OCI-LY7 (cell line): ENCODE data around the gene GPRIN1. TPM values are rescaled to one million over a fixed set of nuclear protein-coding genes. Genes with fewer than 3 reads are reported as not detected.

ENCODE experiments used
- BruUV-seq: library from RNA; stranded (reverse); fragments of 400-500 nt; replicated peaks from 2 replicates; lab custom pipeline; 2021; lab: Mats Ljungman, UMichigan
- CTCF ChIA-PET: fragments of 300-600 bp; sonication (Branson Sonifier 250); formaldehyde crosslinking; loops from one replicate; lab custom pipeline; 2022; ENCODE audit warnings: antibody characterized with exemption; ENCODE audit not compliant: unreplicated experiment; lab: Charles Lee
- POLR2A ChIA-PET: fragments of 300-600 bp; sonication (Branson Sonifier 250); formaldehyde crosslinking; loops from one replicate; lab custom pipeline; 2022; ENCODE audit warnings: antibody characterized with exemption; lab: Charles Lee
- DNase-seq: peaks from one replicate; pipeline ENCODE4 v3.0.0-alpha.2; 2015; ENCODE audit warnings: low spot score
- H2AFZ ChIP-seq: fragments of 200-600 bp; sonication (generic), shearing (Covaris generic); 2 replicates; pipeline ENCODE4 v1.6.1; 2014; ENCODE audit warnings: mild to moderate bottlenecking, antibody characterized with exemption, low read length, moderate library complexity
- H3K27ac ChIP-seq: fragments of 200-600 bp; sonication (generic); 2 replicates; pipeline ENCODE4 v1.5.1; 2014; ENCODE audit warnings: mixed run types, low read depth, mild to moderate bottlenecking, moderate library complexity, low read length, inconsistent platforms; ENCODE audit not compliant: poor library complexity, severe bottlenecking
- H3K36me3 ChIP-seq: fragments of 200-600 bp; sonication (generic); 2 replicates; pipeline ENCODE4 v1.6.1; 2014; ENCODE audit warnings: mild to moderate bottlenecking, antibody characterized with exemption, low read length, moderate library complexity, mixed read lengths; ENCODE audit not compliant: insufficient read depth
- H3K4me1 ChIP-seq: fragments of 200-600 bp; sonication (generic); 2 replicates; pipeline ENCODE4 v1.5.1; 2014; ENCODE audit warnings: mild to moderate bottlenecking, low read length; ENCODE audit not compliant: insufficient read depth, poor library complexity, severe bottlenecking
- H3K4me2 ChIP-seq: fragments of 200-600 bp; sonication (generic); 2 replicates; pipeline ENCODE4 v1.6.1; 2014; ENCODE audit warnings: mild to moderate bottlenecking, low read length
- H3K4me3 ChIP-seq: fragments of 200-600 bp; sonication (generic); 2 replicates; pipeline ENCODE4 v1.5.1; 2014; ENCODE audit warnings: mild to moderate bottlenecking, low read depth, low read length; ENCODE audit not compliant: poor library complexity, severe bottlenecking
- H3K79me2 ChIP-seq: fragments of 200-600 bp; sonication (generic); 2 replicates; pipeline ENCODE4 v1.6.1; 2016; ENCODE audit warnings: low read depth, mild to moderate bottlenecking, low read length, moderate library complexity, mixed read lengths; ENCODE audit not compliant: insufficient read depth
- H3K9me2 ChIP-seq: fragments of 200-600 bp; sonication (generic); 2 replicates; pipeline ENCODE4 v1.6.1; 2016; ENCODE audit warnings: mild to moderate bottlenecking, low read length, mixed read lengths; ENCODE audit not compliant: insufficient read depth
- H3K9me3 ChIP-seq: fragments of 200-600 bp; sonication (generic); 2 replicates; pipeline ENCODE4 v1.6.1; 2014; ENCODE audit warnings: mild to moderate bottlenecking, mixed run types, low read length, mixed read lengths
- H4K20me1 ChIP-seq: fragments of 200-600 bp; sonication (generic); 2 replicates; pipeline ENCODE4 v1.6.1; 2014; ENCODE audit warnings: mild to moderate bottlenecking, antibody characterized with exemption, low read length, moderate library complexity, mixed read lengths; ENCODE audit not compliant: insufficient read depth
- EZH2phosphoT487 ChIP-seq: fragments of 200-600 bp; sonication (generic); IDR thresholded peaks from 2 replicates; pipeline ENCODE4 v1.6.1; 2018; ENCODE audit warnings: low read depth, borderline replicate concordance, mild to moderate bottlenecking, mixed run types, antibody characterized with exemption, low read length, moderate library complexity, mixed read lengths
- intact Hi-C: fragments of 100-400 bp; cut with micrococcal nuclease; formaldehyde crosslinking; loops from one replicate; pipeline ENCODE4 v1.10.0; 2022; ENCODE audit not compliant: unreplicated experiment
- total RNA-seq, 2 experiments: library from RNA; depleted of rRNA in 1 of 2; stranded (reverse); fragments of >200 nt in 1 of 2; shearing (Covaris generic) in 1 of 2; gene quantifications; 2 replicates each; pipeline ENCODE4 v1.2.3, GENCODE V29; 2014 to 2022
- TF ChIP-seq, protein P1 (sequence below): fragments of 200-600 bp; sonication (generic); conservative IDR thresholded peaks from 2 replicates; pipeline ENCODE4 v1.5.1; 2014; ENCODE audit warnings: mild to moderate bottlenecking, antibody characterized with exemption, low read length, moderate library complexity, mixed read lengths

Gene GPRIN1
- total RNA-seq, 2 experiments from 2014 or later: 3.8 to 5.3 TPM

DNA sequence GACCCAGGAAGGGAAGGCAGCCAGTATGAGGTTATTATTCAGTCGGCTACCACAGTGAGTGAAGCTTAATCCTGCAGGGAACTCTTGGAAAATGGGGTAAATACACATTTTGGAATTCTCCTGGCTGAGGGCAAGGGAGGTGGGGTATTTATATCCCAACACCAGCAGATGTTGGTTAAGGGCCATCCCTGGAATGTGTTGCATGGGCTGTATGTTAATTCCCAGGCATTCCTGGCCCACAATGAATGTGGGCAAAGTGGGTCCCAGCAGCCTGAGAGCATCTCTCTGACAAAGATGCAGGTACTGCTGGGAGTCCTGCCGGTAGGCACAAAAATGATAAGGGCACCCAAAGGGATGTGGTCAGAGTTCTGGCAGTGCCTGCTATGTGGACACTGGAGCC is 2.9 kb upstream of the GPRIN1 start:
- no TSS peak for BruUV-seq
- Histone ChIP-seq H3K9me3 (no peaks in the 10 kb centered on the region), H3K4me3 (no peak overlapping the region), H4K20me1 (no peaks in the 10 kb centered on the region), H3K9me2 (no peaks in the 10 kb centered on the region), H3K27ac (no peak overlapping the region), H2AFZ (no peak overlapping the region), H3K36me3 (no peaks in the 10 kb centered on the region), H3K79me2 (no peaks in the 10 kb centered on the region), H3K4me2 (no peak overlapping the region), H3K4me1 (peaks cover 14% of the 10 kb centered on the region)
- TF ChIP-seq EZH2phosphoT487: no peak
- TF ChIP-seq, protein P1, sequence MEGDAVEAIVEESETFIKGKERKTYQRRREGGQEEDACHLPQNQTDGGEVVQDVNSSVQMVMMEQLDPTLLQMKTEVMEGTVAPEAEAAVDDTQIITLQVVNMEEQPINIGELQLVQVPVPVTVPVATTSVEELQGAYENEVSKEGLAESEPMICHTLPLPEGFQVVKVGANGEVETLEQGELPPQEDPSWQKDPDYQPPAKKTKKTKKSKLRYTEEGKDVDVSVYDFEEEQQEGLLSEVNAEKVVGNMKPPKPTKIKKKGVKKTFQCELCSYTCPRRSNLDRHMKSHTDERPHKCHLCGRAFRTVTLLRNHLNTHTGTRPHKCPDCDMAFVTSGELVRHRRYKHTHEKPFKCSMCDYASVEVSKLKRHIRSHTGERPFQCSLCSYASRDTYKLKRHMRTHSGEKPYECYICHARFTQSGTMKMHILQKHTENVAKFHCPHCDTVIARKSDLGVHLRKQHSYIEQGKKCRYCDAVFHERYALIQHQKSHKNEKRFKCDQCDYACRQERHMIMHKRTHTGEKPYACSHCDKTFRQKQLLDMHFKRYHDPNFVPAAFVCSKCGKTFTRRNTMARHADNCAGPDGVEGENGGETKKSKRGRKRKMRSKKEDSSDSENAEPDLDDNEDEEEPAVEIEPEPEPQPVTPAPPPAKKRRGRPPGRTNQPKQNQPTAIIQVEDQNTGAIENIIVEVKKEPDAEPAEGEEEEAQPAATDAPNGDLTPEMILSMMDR: no peak
- POLR2A ChIA-PET: interaction anchor here (1.4 kb wide), 1 partner anchor 18 kb away, joined by 4 read pairs; the partner anchor contains the start of genes EIF4E1B and SNCB
- DNase-seq: no peak
- CTCF ChIA-PET: no interaction called here
- intact Hi-C loops: no loop called here

DNA sequence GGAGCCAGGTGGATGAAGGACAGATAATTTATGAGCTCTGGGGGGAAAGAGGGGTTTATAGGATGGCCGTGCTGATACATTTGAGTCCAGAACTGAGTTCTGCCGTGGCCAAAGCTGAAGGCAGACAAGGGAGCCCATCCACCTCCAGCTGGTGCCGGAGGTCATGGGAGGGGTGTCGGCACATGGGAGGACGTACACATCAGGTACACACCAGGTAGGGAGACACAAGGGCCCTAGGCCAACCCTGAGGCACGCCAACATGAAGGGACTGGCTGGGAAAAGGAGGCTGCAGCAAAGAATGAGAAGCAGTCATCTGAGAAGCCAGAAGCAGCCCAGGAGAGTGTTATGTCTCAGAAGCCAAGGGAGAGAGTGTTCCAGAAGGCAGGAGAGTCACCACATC is 2.1 kb upstream of the GPRIN1 start:
- Histone ChIP-seq H4K20me1 (no peaks in the 10 kb centered on the region), H3K9me2 (no peaks in the 10 kb centered on the region), H3K4me3 (no peak overlapping the region), H3K27ac (no peak overlapping the region), H3K9me3 (no peaks in the 10 kb centered on the region), H3K4me2 (no peak overlapping the region), H3K36me3 (no peaks in the 10 kb centered on the region), H3K79me2 (no peaks in the 10 kb centered on the region), H3K4me1 (peaks cover 14% of the 10 kb centered on the region), H2AFZ (no peak overlapping the region)
- no peak for TF ChIP-seq EZH2phosphoT487
- DNase-seq: no peak
- ChIA-PET POLR2A (no interaction called here), CTCF (no interaction called here)
- no TSS peak for BruUV-seq
- intact Hi-C loops: no loop called here

DNA sequence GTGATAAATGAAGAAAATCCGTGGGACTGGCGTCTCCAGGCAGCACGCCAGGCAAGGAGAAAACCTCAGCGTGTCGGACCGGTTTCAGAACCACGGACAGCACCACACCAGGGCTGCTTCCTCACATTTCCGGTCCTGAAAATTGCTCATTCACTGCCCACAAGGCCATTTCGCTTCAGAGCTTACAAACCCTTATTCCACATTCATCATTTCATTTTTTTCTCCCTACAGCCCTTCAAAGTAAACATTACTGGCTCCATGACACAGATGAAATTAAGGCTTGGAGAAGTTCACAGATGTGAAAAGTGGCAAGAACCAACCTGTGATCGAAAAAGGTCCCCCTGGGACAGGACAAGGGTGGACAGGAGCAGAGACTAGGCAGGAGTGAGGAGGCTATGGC is 1.5 kb upstream of the GPRIN1 start:
- DNase-seq: peak; percentile 51

More for the DNA sequence above, 1.5 kb upstream of the GPRIN1 start:
- Histone ChIP-seq H3K4me1 (peaks cover 14% of the 10 kb centered on the region), H3K27ac (no peak overlapping the region), H3K36me3 (no peaks in the 10 kb centered on the region), H4K20me1 (no peaks in the 10 kb centered on the region), H3K9me3 (no peaks in the 10 kb centered on the region), H3K4me3 (no peak overlapping the region), H3K79me2 (no peaks in the 10 kb centered on the region), H3K4me2 (no peak overlapping the region), H3K9me2 (no peaks in the 10 kb centered on the region), H2AFZ (no peak overlapping the region)
- POLR2A ChIA-PET: no interaction called here
- TF ChIP-seq EZH2phosphoT487: no peak
- TF ChIP-seq, protein P1: no peak
- no TSS peak for BruUV-seq
- intact Hi-C loops: no loop called here
- CTCF ChIA-PET: no interaction called here
